Activated naive CD8-positive, alpha-beta T cell treated with anti-CD3 and anti-CD28 coated beads, Interleukin-2, amount 50 U/mL, for 24 hours (primary cell): ENCODE measurements around the gene IL17RC.
"Not testable (repeated sequence)": the region's sequence is repeated elsewhere in the genome, so short reads cannot be mapped to it uniquely, and the experiment has no call there.

Experiments used
- ATAC-seq: fragments of 150-1000 bp; cut with Tn5 transposase; one replicate; pipeline ENCODE4 v1.10.0; 2021
- DNase-seq: peaks from one replicate; pipeline ENCODE4 v3.0.0; 2021
- H3K27ac Mint-ChIP-seq: one replicate; pipeline ENCODE4 v1.8.0; 2021; ENCODE audit warnings: mild to moderate bottlenecking, mixed read lengths
- H3K27me3 Mint-ChIP-seq: one replicate; pipeline ENCODE4 v1.8.0; 2021; ENCODE audit warnings: mixed read lengths
- H3K36me3 Mint-ChIP-seq: one replicate; pipeline ENCODE4 v1.8.0; 2021; ENCODE audit warnings: low read depth, mixed read lengths
- H3K4me1 Mint-ChIP-seq: one replicate; pipeline ENCODE4 v1.8.0; 2021; ENCODE audit warnings: mixed read lengths
- H3K4me3 Mint-ChIP-seq: one replicate; pipeline ENCODE4 v1.8.0; 2021; ENCODE audit warnings: mild to moderate bottlenecking, moderate library complexity, mixed read lengths
- H3K9me3 Mint-ChIP-seq: one replicate; pipeline ENCODE4 v1.8.0; 2021; ENCODE audit warnings: mixed read lengths

The IL17RC gene

DNA sequence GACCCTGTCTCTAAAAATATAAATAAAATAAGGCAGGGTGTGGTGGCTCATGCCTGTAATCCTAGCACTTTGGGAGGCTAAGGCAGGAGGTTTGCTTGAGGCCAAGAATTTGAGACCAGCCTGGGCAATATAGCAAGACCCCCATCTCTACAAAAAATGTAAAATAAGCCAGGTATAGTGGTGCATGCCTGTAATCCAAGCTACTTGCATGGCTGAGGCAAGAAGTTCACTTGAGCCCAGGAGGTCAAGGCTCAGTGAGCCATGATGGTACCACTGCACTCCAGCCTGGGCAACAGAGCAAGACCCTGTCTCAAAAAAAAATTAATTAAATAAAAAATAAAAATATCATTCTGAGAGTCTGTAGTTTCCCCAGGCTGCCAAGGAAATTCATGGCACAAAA is 30.6 kb upstream of the IL17RC start:
- ATAC-seq: no peak
- H3K4me1 Mint-ChIP-seq: peaks cover 11% of the 10 kb centered on the region
- H3K36me3 Mint-ChIP-seq: peaks cover 4% of the 10 kb centered on the region

DNA sequence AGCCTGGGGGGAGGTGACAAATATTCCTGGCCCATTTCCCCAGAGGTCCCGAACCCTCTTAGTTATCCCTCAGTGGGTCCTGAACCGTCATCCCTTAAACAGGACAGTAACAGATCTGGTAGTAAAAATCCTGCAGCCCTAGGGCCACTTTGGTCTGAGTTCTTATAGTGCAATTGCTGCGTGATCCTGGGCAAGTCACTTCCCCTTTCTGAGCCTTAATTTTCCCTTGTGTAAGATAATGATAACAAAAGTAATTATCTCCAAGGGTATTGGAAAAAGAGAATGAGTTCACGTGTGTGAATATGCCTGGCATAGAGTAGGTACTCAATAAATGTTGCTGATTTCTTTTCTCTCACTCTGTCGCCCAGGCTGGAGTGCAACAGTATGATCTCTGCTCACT is 29.4 kb upstream of the IL17RC start:
- Mint-ChIP-seq H3K9me3 (no peaks in the 10 kb centered on the region), H3K36me3 (peaks cover 11% of the 10 kb centered on the region), H3K4me3 (no peak overlapping the region), H3K4me1 (peaks cover 19% of the 10 kb centered on the region), H3K27ac (no peak overlapping the region), H3K27me3 (no peaks in the 10 kb centered on the region)
- DNase-seq (no peak), ATAC-seq (no peak)

More for the DNA sequence above, 30.6 kb upstream of the IL17RC start:
- Mint-ChIP-seq H3K27ac (no peak overlapping the region), H3K4me3 (no peak overlapping the region), H3K27me3 (no peaks in the 10 kb centered on the region), H3K9me3 (no peaks in the 10 kb centered on the region)
- DNase-seq: no peak

DNA sequence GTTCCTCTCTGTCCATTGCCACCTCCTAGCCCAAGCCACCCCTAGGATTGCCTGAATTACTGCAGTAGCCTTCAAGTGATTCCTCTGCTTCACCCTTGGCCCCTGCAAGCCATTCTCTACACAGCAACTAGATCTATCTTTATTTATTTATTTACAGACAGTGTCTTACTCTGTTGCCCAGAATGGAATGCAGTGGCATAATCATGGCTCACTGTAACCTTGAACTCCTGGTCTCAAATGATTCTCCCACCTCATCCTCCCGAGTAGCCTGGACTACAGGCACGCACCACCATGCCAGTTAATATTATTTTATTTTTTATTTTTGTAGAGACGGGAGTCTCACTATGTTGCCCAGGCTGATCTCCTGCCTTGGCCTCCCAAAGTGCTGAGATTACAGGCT is 28.4 kb upstream of the IL17RC start:
- no peak for DNase-seq
- peaks cover 28% of the 10 kb centered on the region for H3K4me1 Mint-ChIP-seq
- no peaks in the 10 kb centered on the region for H3K27me3 Mint-ChIP-seq
- no peaks in the 10 kb centered on the region for H3K9me3 Mint-ChIP-seq
- peaks cover 22% of the 10 kb centered on the region for H3K36me3 Mint-ChIP-seq
- ATAC-seq: no peak
- no peak overlapping the region for H3K4me3 Mint-ChIP-seq
- no peak overlapping the region for H3K27ac Mint-ChIP-seq

DNA sequence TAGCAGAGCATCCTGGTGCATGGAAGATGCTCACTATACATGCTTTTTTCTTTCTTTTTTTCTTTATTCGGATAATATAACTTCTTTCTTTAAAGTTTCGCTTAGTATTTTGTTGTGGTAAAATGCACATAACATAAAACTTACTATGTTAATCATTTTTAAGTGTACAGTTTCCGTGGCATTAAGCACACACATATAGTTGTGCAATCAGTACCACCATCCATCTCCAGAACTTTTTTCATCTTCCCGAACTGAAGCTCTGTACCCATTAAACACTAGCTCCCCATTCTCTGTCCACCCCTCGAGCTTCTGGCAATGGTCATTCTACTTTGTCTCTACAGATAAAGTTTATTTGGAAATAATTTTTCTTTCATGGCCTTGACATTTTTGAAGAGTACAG is 27.5 kb upstream of the IL17RC start:
- Mint-ChIP-seq H3K27ac (peak overlapping the region; percentile 98), H3K9me3 (no peaks in the 10 kb centered on the region), H3K27me3 (no peaks in the 10 kb centered on the region), H3K4me3 (peak overlapping the region; percentile 96), H3K4me1 (peaks cover 37% of the 10 kb centered on the region), H3K36me3 (peaks cover 30% of the 10 kb centered on the region)
- ATAC-seq (no peak), DNase-seq (no peak)

DNA sequence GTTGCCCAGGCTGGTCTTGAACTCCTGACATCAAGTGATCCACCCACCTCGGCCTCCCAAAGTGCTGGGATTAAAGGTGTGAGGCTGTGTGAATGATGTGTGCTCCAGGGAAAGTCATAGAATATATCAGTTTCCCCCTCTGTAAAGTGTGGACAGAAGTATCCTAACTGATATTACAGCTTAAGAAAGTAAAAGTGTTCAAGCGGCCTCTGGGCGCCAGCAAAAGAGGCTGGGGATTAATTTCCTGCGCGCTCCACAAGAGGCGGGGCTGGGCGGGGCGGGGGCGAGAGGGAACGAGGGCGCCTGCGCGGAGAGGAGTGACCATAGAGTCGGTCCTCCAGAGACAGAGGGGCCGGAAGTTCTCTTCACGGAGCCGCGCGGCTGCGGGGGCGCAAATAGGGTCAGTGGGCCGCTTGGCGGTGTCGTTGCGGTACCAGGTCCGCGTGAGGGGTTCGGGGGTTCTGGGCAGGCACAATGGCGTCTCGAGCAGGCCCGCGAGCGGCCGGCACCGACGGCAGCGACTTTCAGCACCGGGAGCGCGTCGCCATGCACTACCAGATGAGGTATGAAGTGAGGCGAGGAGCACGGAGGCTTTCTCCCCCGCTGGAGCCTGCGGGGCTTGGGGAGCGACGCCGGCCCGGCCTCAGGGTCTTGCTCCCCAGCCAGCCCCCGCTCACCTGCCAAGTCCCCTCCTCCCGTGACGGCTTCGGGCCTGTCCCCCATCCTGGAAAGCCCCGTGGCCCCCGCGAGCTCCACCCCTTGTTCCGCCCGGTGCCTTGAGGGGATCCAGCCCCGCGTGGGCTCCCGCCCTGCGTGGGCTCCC is 26.4 kb upstream of the IL17RC start, which contains the start of gene JAGN1:
TSS of gene JAGN1 (plus strand) at position 362 of the 823 bp plus-strand sequence. CDS start at position 475, 113 bp downstream.
- Mint-ChIP-seq H3K4me1 (peaks cover 46% of the 10 kb centered on the region), H3K36me3 (peaks cover 36% of the 10 kb centered on the region), H3K27me3 (no peaks in the 10 kb centered on the region), H3K9me3 (peaks cover 4% of the 10 kb centered on the region), H3K4me3 (peak within 1 kb of the TSS; percentile 96), H3K27ac (peak within 1 kb of the TSS; percentile 98)
- DNase-seq (peak; percentile 94), ATAC-seq (peak; percentile 84)

DNA sequence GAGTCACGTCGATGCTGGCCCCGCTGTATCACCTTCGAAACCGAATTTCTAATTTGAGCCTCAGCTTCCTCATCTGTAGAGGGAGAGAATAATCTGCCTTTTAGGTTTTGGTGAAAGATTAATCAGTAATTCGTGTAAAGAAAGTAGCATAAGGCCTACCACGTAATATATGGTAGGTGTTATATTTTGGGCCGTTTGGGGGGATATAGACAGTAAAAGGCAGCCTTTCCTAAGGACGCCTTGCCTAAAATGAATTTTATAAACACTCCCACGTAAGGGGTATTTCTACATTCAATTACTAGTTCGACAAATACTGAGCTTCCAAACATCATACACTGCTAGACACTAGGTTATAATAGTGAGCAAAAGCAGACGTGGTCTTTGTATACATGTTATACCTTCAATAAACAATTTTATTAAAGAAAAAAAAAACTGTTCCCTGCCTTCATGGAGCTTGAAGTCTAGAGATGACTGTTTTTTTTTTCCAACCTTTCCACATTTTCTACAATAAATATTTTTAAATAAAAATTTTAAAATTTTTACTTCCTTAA is 25.8 kb upstream of the IL17RC start:
- Mint-ChIP-seq H3K36me3 (peaks cover 38% of the 10 kb centered on the region), H3K27me3 (no peaks in the 10 kb centered on the region), H3K4me1 (peaks cover 52% of the 10 kb centered on the region), H3K9me3 (peaks cover 4% of the 10 kb centered on the region), H3K27ac (peak overlapping the region; percentile 98), H3K4me3 (peak overlapping the region; percentile 96)
- no peak for ATAC-seq
- DNase-seq: no peak

DNA sequence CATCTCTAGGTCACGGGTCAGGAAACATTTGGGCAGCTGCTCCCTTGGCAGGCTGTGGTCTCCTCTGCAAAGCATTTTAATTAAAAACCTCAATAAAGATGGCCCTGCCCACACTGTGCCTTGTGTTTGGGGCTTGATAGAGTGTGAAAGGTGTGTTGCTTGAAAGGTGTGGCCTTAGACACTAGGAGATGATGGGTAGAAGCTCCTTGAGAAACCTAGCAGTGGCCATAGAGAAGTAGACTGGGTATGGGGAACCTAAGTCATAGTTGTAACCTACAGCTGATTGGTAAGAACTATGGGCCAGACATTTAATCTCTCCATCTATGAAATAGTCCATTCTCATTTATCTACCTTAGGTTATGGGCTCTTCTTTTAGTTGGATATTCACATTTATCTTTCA is 23.2 kb upstream of the IL17RC start:
- ATAC-seq (no peak), DNase-seq (no peak)
- H3K36me3 Mint-ChIP-seq: peaks cover 38% of the 10 kb centered on the region
- no peak overlapping the region for H3K4me3 Mint-ChIP-seq
- peak overlapping the region; percentile 36 for H3K27ac Mint-ChIP-seq
- H3K27me3 Mint-ChIP-seq: no peaks in the 10 kb centered on the region
- peaks cover 71% of the 10 kb centered on the region for H3K4me1 Mint-ChIP-seq
- peaks cover 4% of the 10 kb centered on the region for H3K9me3 Mint-ChIP-seq

DNA sequence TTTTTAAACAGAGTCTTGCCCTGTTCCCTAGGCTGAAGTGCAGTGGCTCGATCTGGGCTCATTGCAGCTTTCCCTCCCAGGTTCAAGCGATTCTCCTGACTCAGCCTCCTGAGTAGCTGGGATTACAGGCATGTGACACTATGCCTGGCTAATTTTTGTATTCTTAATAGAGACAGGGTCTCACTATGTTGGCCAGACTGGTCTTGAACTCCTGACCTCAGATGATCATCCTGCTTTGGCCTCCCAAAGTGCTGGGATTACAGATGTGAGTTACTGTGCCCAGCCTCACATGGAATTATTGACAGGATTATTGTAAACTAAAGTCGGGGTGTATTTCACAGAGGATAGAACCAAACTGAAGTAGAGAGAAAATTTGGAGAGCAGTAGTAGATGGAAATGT is 21.2 kb upstream of the IL17RC start:
- not testable (repeated sequence) for DNase-seq, H3K9me3 Mint-ChIP-seq, H3K27me3 Mint-ChIP-seq, H3K4me3 Mint-ChIP-seq, H3K27ac Mint-ChIP-seq, ATAC-seq
- Mint-ChIP-seq H3K4me1 (peaks cover 65% of the 10 kb centered on the region), H3K36me3 (peaks cover 38% of the 10 kb centered on the region)

DNA sequence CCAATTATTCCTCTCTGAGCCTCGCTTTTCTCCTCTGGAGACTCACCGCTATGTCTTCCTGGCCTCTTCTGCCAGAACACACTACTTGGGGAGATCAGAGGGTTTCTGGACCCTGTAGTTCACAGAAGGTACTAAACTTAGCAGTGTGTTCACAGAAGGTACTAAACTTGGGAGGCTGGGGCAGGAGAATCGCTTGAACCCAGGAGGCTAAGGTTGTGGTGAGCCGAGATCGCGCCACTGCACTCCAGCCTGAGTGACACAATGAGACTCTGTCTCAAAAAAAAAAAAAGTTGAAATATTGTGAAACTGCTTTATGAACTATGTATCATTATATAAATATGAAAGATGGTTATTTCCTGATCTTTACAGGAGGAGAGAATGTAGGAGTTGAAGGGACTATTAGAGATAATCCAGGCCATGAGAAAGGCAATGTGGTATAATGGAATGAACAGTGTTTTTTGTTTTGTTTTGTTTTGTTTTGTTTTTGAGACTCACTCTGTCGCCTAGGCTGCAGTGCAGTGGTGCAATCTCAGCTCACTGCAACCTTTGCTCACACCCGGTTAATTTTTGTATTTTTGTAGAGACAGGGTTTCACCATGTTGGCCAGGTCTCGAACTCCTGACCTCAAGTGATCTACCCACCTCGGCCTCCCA is 20.0 kb upstream of the IL17RC start:
- Mint-ChIP-seq H3K4me1 (peaks cover 68% of the 10 kb centered on the region), H3K36me3 (peaks cover 32% of the 10 kb centered on the region)
- not testable (repeated sequence) for ATAC-seq, DNase-seq, H3K27me3 Mint-ChIP-seq, H3K27ac Mint-ChIP-seq, H3K4me3 Mint-ChIP-seq, H3K9me3 Mint-ChIP-seq

DNA sequence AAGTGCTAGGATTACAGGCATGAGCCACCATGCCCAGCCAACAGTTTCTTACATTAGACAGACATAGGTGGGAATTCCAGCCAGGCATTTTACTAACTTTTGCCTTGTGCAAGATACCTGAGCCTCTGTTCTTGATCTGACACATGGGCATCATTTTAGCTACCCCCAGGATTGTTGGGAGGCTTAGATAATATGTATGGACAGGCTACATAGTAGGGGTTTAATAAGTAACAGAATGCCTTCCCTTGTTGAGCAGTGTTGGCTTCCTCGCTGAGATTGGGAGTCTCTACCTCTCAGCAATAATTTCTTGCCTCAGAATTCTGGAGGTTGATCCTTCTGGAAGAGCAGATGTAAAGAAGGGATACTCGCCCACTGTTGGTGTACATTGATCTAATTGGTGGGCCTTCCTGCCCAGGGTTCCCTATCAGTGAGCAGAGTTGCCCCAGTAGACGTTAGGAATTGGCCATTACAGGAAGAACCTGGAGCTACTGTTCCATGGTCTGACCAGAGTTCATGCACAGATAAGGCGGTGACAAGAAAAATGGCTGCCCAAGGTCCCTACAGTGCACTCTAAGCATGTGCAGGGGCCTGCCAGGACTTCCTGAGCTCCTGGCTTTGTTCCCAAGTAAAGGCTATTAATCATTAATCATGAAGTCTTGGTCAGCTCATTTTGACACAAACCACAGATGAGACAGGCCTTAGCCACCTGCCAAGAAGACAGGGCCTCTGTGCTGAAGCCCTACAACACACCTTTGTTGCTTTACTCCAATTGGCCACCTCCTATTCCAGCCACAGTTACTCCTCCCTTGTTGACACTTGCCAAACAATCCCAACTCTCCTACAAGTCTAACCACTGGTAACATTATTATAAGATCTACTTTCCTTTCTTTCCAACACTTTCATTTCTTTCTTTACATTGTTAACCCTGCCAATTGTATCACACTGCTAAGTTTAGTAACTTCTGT is 19.2 kb upstream of the IL17RC start:
- H3K4me3 Mint-ChIP-seq: no peak overlapping the region
- peak overlapping the region; percentile 14 for H3K27ac Mint-ChIP-seq
- peaks cover 69% of the 10 kb centered on the region for H3K4me1 Mint-ChIP-seq
- peaks cover 4% of the 10 kb centered on the region for H3K9me3 Mint-ChIP-seq
- no peaks in the 10 kb centered on the region for H3K27me3 Mint-ChIP-seq
- DNase-seq (no peak), ATAC-seq (no peak)
- peaks cover 25% of the 10 kb centered on the region for H3K36me3 Mint-ChIP-seq

DNA sequence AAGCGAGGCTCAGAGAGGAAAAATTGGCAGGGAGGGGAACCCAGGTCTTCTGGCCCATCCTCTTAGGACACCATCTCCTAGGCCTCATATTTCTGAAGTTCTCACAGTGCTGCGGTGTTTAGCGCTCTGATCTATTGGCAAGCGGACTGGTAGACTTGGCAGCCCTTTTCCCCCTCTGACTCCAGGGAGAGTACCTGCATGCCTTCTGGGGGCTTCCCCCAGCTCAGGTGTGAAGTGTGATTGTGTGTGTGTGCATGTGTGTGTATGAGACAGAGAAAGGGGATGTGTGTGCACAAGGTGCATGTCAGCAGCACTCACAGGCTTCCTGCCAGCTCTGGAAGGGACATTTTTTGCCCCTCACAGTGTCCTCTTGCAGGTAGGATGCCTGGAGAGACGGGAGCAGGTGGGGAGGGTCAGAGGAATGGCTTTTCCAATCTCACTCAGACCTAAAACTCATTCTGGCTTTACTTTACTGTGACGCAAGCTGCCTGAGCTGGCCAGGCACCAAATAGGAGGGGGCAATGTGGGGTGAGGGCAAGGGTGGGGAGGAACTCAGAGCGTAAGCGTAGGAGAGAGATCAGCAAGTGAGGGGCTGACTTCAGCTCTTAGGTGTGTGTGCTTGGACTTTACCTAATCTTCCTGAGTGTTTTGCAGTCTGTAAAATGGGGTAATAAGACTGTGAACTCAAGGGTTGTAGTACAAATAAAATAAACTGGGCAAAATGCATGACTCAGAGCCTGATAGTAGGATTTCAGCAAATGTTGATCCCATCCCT is 18.2 kb upstream of the IL17RC start:
- Mint-ChIP-seq H3K27ac (no peak overlapping the region), H3K27me3 (no peaks in the 10 kb centered on the region), H3K4me1 (peaks cover 71% of the 10 kb centered on the region), H3K4me3 (no peak overlapping the region), H3K9me3 (peaks cover 4% of the 10 kb centered on the region), H3K36me3 (peaks cover 16% of the 10 kb centered on the region)
- DNase-seq (no peak), ATAC-seq (no peak)

DNA sequence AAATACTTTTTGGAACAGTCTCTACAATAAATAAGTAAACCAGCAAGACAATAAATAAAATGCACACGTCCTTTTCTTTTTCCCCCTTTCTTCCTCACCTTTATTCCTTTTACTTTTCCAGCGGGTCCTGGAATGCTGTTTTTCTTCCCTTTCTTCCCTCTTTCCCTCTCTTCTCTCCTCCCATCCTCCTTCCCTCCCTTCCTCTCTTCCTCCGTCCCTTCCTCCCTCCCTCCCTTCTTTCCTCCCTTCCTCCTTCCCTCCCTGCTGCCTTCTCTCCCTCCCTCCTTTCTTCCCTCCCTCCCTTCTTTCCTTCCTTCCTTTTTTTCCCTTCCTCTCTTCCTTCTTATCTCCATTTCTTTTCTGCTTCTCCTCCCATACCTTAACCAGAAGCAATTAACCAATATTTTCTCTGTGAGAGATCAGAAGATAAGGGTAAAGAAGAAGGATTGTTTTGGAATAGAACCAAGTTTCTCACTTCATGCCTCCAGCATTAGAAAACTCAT is 17.6 kb upstream of the IL17RC start:
- Mint-ChIP-seq H3K9me3 (peaks cover 4% of the 10 kb centered on the region), H3K27ac (no peak overlapping the region), H3K4me1 (peaks cover 67% of the 10 kb centered on the region), H3K36me3 (peaks cover 9% of the 10 kb centered on the region), H3K4me3 (no peak overlapping the region), H3K27me3 (no peaks in the 10 kb centered on the region)
- DNase-seq (no peak), ATAC-seq (no peak)

DNA sequence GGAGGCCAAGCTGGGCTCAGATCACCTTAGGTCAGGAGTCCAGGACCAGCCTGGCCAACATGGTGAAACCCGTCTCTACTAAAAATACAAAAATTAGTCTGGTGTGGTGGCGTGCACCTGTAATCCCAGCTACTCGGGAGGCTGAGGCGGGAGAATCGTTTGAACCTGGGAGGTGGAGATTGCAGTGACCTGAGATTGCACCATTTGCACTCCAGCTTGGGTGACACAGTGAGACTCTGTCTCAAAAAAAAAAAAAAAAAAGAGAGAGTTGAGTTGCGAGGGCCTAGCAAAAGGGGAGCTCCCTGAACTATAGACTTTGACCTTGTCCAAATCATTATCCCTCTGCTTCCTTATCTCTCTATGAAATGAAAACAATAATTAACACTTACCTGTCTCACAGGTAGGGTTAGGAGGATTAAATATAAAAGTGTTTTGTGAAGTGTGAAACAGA is 15.9 kb upstream of the IL17RC start:
- not testable (repeated sequence) for H3K27me3 Mint-ChIP-seq, ATAC-seq, H3K4me3 Mint-ChIP-seq, H3K36me3 Mint-ChIP-seq, H3K9me3 Mint-ChIP-seq, DNase-seq
- H3K27ac Mint-ChIP-seq: peak overlapping the region; percentile 41
- H3K4me1 Mint-ChIP-seq: peaks cover 53% of the 10 kb centered on the region
